Activated naive CD8-positive, alpha-beta T cell treated with anti-CD3 and anti-CD28 coated beads, Interleukin-2, amount 50 U/mL, for 16 hours (primary cell): ENCODE results near the gene KCNMB2.

Source experiments
- DNase-seq: peaks from one replicate; pipeline ENCODE4 v3.0.0-alpha.2; 2020; ENCODE audit warnings: low read depth, low spot score

Gene KCNMB2

DNA sequence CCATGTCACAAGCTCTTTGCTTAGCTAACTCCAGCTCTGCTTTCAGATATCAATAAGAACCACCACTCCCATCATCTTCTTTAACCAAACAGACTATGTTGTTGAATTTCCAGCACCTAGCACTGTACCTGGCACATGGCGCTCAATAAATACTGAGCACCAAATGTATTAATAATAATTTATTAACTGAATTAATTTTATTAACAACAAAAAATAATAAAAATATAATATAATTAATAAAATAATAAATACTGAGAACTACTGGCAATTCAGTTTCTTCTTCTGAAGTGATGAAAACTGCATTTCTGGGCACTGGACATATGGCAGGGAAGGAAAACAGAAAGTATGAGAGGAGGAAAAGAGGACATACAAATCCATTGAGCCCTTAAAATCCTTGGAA is 271.5 kb downstream of the KCNMB2 start:
- DNase-seq, result no peak

DNA sequence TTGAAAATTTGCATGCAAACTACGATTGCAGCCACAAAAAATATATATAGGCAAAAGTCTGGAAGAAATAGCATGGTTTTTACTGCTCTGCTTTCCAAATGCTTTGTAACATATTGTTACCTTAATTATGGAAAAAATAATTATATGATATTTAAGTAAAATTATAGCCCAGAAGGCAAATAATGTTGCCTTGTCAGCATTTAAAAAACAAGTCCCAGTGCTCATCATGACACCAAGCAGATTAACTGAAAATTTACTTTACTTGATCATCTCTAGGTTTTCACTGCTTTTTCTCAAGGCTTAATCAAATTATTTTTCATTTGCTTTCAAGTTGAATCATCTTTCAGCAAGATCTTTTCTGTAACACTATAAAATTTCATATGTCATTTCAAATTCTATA is 272.5 kb downstream of the KCNMB2 start:
- no peak for DNase-seq

DNA sequence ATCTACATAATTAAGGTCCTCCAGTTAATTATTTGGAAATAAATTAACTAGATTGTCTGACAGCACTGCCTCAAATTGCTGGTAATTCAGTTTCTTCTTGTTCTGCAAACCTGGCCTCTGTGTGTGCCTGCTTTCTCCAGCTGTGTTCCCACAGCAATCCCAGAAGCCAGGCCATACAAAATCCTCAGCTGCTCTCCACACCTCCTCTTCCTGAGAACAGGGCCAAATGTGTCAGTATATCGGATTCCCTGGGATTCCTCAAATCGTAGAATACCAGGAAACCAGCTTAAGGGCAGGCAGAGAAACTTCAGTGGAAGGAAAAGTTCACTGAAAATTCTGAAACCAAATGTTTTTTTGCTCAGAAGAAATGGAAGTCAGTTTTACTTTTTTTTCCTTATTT is 273.9 kb downstream of the KCNMB2 start:
- DNase-seq, result no peak

DNA sequence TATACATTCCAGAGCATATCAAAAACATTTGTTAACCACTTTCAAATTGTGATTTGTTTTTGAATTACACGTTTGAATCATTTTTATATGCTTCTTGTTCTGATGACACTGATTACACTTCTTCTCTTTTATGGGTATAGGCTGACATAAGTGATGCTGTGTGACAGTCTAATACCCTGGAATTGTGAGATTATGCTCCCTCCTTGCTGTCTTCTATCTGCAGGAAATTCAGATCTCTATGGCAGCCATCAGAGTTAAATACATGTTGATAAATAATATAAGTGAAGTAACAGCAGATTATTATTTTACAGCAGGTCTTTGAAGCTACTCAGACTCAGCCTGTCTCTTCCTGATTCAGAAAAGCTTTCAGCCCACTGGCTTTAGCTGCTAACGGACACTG is 286.5 kb downstream of the KCNMB2 start:
- DNase-seq, result no peak

DNA sequence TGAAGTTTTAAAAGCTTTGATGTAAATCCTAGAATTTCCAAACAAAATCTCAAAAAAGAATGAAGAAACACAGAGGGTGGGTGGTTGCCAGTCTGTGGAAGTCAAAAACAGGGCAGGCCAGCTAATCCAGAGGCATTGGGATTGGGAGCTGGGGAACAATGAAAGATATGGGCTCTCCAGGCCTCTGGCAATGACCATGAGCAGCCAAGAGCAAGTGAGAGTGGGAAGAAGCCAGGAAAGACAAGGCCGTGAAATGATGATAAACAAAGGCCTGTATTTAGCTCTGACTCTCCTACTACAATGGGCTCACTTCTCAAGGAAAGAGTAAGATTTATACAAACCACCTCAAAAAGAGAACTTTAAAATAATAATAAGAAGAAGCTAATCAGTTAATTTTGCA is 286.9 kb downstream of the KCNMB2 start:
- DNase-seq, result no peak

DNA sequence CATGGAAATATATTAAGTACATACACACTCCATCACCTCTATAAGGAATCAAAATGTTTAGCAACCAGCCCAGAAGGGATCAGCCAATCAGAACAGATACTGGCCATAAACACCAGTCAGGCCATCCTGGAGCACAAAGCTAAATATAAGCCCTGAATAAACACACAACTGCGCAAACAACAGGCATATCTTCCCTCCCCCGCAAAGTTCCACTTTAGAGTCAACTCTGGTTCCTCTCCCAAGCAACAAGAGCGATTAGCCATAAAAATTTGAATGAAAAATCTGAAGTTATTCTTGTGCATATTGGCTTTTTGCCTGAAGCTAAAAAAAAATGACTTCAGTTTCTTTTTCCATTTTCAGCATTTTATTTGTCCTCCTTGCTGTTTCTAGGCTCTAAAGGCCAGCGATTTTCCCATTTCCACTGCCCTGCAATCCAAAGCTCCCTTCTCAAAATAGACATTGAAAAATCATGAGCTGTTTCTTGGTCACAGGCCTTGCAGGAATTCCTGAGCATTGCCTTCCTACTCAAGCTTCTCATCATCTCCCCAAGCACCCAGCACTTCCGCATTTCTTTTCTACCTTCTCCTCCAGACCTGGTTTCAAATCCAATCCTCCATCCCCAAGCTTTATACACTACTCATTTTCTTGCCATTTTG is 287.5 kb downstream of the KCNMB2 start:
- DNase-seq, result no peak

DNA sequence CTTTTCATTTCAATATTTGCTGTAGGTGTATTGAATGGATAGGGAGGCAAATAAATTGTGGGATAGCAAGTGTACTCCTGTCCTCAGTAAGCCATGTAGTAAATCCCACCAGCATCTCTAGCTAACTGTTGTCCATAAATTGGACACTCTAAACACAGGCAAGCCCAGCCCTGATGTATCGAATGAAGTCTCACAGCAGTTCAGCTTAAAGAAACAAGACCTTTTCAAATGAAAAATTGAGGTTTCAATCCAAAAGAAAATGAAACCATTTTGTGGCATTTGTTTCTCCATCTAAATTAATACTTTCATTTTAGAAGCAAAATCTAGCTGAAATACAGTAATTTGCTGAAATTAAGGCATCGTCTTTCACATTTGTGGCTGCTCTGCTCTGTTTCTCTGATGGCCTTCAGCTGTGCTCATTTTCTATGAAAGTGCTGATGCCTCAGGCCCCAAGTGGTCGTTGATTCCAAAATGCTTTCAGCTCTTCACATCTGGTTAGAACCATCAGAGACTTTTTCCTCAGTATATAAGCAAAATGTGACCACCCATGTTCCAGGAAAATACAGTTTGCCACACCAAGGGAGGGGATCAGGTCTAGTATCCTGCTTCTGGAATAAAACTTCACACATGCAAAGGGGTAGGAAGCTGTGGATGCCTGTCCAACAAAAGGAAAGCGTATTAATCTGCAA is 290.3 kb downstream of the KCNMB2 start:
- no peak for DNase-seq

DNA sequence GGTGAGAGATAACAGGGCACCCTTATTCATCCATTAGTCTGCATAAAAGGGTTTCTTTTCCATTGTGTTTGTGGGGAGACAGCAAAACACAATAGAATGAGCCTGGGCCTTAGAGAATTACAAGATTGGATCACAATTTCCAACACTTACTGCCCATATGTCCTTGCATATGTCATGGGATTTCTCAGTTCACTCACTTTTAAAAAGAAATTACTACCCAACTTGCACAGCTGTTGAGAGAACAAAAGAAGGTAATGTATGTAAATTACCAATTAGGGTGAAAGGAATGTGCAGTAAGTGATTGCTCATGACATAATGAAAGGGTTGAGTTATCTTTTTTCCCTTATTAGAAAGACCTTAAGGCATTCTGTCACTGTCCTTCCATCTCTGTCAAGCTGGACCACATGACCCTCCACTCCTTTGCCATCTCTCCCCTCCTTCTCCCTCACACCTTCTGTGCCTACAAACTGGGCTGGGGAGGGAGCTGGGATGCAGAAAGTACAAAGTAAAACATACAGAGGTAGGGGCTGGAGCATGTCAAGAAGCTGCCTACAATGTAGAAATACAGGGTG is 291.1 kb downstream of the KCNMB2 start:
- no peak for DNase-seq

DNA sequence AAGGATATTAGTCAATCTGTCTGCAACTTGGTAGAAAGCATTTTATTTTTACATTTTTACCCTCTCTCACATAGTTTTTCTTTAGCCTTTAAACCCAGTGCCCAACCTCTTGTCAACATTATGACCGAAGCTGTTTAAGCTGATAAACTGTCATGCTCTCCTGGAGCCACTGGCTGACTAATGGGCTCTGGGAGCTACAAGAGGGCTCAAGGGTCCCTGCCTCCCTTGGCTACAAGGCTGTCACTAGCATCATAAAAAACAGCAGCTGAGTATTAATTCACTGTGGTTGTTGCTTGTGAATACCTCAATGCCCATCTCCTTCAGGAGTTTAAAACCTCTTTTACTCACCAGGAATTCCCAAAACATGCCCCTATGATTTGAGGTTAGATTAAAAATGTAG is 297.5 kb downstream of the KCNMB2 start:
- DNase-seq, result no peak

DNA sequence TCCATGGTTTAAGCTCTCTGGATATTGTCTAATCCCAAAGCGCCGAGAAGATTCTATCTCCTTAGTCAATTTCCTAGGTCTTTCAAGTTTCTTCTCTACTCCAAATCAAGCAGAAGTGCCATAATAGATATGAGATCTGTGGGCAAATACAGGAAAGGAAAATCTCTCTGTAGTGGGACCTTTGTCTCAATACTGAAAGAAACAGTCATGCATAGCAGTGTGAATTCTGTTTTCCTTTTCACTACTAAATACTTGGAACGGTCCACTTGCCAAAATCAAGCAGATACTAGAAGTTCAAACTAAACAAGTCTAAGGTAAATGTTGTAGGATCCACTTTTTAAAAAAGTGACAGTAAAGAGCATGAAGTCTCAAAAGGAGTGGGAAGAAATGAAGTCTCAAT is 298.8 kb downstream of the KCNMB2 start:
- no peak for DNase-seq

DNA sequence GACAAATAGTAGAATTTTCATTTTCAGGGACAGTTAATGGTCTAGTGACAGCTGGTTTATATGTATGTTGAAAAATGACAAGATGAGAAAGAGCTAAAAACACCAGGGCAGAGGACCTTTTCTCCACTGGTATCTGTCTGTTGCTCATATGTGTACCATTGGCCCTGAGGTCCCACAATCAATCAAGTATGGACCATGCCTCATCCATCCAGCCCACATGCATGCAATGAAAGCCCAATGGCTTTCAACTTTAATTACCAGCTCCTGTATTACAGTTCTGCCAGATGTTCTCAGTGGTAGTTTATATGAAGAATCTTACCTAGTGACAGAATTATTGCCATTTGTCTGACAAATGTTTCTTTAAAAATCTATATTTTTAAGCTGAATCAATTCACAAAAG is 301.3 kb downstream of the KCNMB2 start:
- no peak for DNase-seq

DNA sequence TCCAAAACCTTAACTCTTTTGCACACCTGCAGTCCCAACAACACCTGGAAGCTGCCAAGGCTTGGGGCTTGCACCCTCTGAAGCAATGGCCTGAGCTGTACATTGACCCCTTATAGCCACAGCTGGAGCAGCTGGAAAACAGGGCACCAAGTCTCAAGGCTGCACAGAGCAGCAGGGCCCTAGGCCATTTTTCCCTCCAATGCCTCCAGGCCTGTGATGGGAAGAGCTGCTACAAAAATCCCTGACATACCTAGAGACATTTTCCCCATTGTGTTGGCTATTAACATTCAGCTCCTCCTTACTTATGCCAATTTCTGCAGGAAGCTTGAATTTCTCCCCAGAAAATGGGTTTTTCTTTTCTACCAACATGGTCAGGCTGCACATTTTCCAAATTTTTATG is 304.4 kb downstream of the KCNMB2 start:
- DNase-seq, result no peak

DNA sequence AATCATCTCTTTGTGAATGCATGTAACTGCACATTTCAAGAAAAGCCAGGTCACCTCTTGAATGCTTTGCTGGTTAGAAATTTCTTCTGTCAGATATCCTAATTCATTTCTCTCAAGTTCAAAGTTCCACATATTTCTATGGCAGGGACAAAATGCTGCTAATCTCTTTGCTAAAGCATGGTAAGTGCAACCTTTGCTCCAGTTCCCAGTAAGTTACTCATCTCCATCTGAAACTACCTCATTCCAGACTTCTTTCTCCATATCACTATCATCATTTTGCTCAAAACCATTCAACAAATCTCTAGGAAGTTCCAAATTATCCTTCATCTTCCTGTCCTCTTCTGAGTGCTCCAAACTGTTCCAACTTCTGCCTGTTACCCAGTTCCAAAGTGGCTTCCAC is 304.8 kb downstream of the KCNMB2 start:
- DNase-seq, result no peak

DNA sequence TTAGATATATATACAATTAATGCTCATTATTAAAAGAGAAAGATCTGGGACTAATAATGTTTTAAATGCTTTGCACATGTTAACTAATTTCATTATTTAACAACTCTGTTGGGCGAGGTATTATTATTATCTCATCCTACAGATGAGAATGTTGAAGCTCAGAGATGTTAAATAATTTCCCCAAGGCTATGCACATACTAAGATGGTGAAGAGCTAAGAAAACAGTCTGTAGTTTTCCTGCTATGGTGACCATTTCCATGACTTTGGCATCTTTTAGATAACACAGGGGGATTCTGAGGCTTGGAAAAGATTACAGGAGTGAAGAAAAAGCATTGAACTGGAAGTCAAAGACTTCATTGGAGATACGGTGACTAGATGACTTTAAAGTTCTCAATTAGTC is 308.7 kb downstream of the KCNMB2 start:
- DNase-seq, result no peak

DNA sequence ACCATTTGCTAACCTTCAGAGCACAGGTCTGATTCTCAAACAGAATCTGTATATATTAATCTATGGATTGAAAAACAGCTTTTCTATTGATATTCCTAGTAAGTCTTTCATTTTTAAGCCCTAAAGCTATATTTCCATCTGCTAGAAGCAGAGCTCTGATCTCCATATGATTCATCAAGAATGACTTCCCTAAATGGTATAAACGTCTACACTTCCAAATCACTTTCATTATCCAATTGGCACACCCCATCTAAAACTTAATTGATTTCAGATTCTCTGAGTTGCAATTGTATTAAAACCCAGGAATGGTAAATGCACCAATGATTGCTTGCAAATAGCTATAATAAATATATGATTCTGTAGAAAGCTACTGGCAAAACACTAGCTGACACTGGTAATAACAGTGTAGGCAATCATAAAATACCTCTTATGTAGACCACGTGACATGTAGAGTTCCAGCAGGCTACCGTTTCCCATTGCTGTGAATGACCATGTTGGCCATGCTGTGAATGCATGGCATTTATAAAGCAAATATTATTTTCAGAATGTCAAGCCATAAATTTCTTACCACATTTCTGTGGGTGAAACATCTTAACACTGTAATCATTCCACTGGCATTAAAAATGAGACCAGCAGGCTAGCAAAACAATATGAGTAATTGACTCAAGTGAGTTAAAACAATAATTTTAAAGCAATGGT is 309.3 kb downstream of the KCNMB2 start:
- no peak for DNase-seq

DNA sequence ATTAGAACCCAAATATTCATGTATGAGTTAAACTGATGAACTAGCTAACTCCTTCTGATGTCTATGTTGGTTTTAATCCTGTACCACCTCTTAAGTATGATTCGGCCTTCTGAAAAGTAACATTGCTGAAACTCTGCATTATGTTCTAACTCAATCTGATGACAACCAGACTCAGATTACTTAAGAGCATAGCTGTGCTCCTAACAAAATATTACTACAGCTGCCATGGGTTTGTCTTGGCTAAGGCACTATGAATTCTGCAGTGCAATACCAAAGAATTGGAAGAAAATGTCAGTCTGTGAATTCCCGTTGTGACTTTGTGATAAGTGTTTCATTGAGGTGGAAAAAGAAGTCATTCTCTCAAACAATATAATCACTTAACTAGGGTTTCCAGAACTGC is 311.0 kb downstream of the KCNMB2 start:
- no peak for DNase-seq

DNA sequence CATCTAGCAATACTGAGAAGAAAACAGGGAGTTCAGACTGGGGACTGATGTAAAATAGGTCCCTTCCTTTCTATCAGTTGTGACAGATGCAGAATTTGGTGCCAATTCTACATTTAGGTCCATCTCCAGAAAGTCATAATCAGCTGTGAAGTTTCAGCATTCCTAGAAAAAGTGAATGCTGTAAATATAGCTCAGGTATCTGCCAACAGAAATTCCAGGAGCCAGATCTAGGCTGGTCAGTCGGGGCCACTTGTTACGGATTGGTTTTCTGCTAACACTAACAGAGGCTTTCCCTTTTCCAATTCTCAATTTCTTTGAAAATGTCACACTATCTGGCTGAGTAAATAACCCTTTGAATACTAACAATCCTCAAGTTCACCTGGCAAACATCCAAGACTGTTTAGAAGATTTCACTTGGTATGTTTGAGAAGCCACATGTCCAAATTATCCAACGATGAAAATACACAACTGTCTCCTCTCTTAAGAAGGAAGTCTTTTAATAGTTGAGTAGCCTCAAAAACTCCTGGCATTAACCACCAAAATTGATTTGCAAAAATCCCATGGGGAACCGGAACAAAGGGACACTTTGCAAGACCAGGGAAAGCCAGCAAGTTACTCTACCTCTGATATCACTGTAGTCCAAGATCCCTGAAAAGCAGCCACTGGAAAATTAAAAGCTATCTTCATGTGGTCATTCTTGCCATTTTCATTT is 313.1 kb downstream of the KCNMB2 start:
- no peak for DNase-seq

DNA sequence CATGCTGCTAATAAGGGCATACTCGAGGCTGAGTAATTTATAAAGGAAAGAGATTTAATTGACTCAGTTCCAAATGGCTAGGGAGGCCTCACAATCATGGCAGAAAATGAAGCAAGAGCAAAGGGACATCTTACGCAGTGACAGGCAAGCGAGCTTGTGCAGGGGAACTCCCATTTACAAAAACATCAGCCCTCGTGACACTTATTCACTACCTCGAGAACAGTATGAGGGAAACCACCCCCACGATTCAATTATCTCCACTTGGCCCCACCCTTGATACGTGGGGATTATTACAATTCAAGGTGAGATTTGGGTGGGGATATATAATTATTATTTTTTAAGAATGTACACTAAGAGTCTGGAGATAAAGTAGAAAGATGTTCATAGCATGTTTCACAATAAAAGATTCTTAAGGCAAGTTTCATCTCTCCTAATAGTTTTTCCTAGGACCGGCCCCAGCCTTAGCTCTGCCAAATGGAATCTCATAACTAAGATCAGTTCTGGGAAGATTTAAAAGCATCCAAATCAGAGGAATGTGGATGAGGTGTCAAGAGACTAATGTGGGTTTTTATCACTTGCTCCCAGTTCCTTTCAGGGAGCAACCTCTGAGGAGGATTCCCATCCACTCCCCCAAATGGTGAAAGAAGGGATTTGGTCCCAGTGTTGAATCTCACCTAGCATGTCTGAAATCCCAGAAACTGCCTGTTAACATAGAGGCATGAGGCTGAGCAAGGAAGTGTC is 314.4 kb downstream of the KCNMB2 start:
- DNase-seq, result no peak

DNA sequence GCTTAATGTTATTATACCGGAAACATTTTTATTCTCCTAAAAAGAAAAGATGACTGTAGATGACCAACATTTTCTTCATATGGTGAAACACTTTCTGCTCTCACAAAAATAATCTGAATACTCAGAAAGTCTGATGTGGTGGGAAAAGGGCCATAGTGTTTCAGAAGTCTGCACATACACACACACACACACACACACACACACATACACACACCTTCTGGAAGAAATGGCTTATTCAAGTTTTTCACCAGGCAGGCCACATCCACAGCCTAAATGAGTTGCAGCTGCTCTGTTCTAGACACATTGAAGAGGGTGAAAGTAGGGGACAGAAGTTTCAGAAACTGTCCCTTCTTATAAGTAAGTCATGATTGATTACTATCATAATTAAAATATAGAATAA is 315.3 kb downstream of the KCNMB2 start:
- no peak for DNase-seq

DNA sequence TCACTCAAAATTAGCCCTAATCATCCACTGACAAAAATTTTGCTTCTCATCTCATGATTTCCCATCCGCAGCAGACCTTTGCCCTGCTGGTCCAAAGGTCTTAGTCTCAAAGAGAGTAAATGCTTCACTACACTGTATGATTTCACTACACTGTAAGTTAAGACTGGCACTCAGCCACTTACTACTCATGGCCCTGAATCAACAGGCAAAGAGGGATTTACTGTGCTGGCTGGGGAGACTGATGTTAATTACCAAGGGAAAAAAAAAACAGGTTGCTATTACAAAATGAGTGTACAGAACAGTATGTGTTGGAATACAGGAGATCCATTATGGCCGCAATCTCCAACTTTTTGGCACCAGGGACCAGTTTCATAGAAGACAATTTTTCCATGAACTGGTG is 320.6 kb downstream of the KCNMB2 start:
- DNase-seq, result no peak

DNA sequence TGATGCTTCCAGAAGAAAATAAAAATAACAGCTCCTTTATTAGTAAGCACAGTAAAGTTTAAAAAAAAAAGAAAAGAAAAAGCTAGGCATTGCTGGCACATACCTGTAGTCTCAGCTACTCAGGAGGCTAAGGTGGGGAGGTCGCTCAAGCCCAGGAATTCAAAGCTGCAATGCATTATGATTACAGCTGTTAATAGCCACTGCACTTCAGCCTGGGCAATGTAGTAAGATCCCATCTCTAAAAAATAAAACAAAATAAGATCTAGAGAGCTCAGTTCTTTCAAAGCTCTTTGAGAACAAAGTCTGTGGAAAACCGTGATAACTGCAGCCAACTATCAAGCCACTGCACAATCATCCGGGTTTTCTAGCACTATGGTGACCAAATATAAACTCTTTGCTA is 323.1 kb downstream of the KCNMB2 start:
- no peak for DNase-seq
